ENCODE measurements around the gene WDR1. TPM values are rescaled to one million over a fixed set of nuclear protein-coding genes. Genes with fewer than 3 reads are reported as not detected.

WDR1 gene
- total RNA-seq, 1 donor from 2014 or later, result 370 TPM

DNA sequence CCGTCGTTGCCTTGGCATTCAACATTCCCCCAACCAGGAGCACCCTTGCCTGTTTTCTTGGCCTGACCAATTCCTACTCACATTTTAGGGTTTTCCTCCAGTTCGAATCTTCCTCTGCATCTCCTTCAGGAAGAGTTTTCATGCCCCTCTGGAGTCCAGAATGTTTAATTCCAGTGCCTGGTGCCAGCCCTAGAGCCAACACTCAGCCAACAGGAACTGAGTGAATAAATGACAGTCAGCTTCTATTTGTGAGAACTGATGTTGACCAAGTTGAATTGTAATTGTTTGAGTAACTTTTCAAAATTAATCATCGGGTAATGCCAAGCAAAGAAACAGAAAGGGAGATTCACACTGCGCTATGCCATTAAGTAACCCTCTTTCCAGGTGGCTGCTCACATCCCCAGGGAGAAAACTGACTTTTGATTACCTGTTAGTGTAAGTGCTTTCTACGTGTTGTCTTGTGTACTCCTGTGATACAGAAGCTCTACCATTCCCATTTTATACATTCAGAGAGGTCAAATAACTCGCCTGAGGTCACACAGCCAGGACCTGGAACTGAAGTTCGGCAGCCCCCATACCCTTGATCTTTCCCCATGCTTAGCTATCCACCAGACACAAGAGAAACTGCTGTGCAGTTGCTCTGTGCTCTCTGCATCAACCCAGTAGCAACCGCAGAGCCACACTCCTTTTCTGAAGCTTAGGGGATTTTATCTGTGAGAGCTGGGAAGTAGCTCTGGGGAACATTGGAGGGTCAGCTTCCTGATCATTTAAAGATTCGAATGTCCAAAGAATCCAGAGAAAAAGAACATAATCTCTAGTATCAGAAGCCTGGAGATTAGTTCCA is 76.3 kb downstream of the WDR1 start:
- TF ChIP-seq, protein P1, sequence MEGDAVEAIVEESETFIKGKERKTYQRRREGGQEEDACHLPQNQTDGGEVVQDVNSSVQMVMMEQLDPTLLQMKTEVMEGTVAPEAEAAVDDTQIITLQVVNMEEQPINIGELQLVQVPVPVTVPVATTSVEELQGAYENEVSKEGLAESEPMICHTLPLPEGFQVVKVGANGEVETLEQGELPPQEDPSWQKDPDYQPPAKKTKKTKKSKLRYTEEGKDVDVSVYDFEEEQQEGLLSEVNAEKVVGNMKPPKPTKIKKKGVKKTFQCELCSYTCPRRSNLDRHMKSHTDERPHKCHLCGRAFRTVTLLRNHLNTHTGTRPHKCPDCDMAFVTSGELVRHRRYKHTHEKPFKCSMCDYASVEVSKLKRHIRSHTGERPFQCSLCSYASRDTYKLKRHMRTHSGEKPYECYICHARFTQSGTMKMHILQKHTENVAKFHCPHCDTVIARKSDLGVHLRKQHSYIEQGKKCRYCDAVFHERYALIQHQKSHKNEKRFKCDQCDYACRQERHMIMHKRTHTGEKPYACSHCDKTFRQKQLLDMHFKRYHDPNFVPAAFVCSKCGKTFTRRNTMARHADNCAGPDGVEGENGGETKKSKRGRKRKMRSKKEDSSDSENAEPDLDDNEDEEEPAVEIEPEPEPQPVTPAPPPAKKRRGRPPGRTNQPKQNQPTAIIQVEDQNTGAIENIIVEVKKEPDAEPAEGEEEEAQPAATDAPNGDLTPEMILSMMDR (IDR thresholded peaks at IDR 0.05; ENCODE audit: insufficient read depth, low read length, poor library complexity, severe bottlenecking), result no peak
- Histone ChIP-seq H3K36me3 (ENCODE audit: control insufficient read depth, insufficient read depth, low read length) (no peaks in the 10 kb centered on the region), H3K4me3 (ENCODE audit: low read depth, low read length) (no peak overlapping the region), H3K27me3 (ENCODE audit: control insufficient read depth, insufficient read depth, low read length) (no peaks in the 10 kb centered on the region)
- no peak for DNase-seq (ENCODE audit: low read depth)

DNA sequence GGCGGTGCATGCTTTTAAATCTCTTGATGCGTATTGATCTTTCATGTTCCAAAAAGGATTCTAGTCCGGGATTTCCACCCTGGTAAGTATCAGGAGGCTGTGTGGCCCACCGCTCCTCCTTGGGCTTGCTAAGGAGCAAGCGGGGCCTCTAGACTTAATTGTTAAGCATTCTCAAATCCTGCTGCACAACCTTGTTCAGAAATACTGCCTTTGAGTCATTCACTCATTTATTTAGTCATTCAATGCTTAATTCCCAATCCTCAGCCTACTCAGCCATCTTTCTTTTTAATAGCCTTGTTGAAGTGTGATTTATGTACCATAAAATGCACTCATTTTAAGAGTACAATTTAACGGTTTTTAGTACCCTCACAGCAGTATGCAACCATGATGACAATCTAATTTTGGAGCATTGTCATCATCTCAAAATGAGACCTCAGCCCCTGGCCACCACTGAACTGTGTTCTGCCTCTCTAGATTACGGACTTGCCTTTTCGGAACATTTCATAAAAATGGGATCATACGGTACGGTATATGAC is 79.7 kb downstream of the WDR1 start:
- TF ChIP-seq, protein P1 (IDR thresholded peaks at IDR 0.05; ENCODE audit: insufficient read depth, low read length, poor library complexity, severe bottlenecking), result no peak
- Histone ChIP-seq H3K36me3 (ENCODE audit: control insufficient read depth, insufficient read depth, low read length) (no peaks in the 10 kb centered on the region), H3K27me3 (ENCODE audit: control insufficient read depth, insufficient read depth, low read length) (no peaks in the 10 kb centered on the region), H3K4me3 (ENCODE audit: low read depth, low read length) (no peak overlapping the region)
- no peak for DNase-seq (ENCODE audit: low read depth)

DNA sequence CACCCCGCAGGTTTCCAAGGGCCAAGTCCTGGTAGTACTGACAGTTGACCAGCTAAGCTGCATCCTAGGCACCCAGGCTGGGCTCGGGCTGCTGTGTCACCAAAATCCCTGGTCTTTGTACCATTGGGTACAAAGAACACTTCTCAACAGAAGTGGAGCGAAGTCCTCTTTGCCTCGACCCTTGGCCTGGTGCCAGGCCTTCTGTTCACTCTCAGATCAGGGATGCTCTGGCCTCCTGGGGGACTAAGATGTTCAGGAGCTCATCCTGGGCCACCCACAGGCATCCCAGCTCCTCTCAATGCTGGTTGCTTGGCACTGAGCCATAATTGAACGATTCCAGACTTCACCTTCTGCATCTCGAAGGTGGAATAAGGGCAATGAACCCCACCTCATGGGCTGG is 81.5 kb downstream of the WDR1 start:
- Histone ChIP-seq H3K36me3 (ENCODE audit: control insufficient read depth, insufficient read depth, low read length) (no peaks in the 10 kb centered on the region), H3K27me3 (ENCODE audit: control insufficient read depth, insufficient read depth, low read length) (no peaks in the 10 kb centered on the region), H3K4me3 (ENCODE audit: low read depth, low read length) (no peak overlapping the region)
- TF ChIP-seq, protein P1 (IDR thresholded peaks at IDR 0.05; ENCODE audit: insufficient read depth, low read length, poor library complexity, severe bottlenecking), result no peak
- DNase-seq (ENCODE audit: low read depth), result no peak

- H3K27me3 ChIP-seq (ENCODE audit: control insufficient read depth, insufficient read depth, low read length), result no peaks in the 10 kb centered on the region
- DNase-seq (ENCODE audit: low read depth), result no peak
- TF ChIP-seq, protein P1 (IDR thresholded peaks at IDR 0.05; ENCODE audit: insufficient read depth, low read length, poor library complexity, severe bottlenecking), result no peak
Measured at GRCh38 chr4:10034612-10035104, 81.9 kb downstream of the WDR1 start.

GRCh38 chr4:10034136-10034535 is 82.5 kb downstream of the WDR1 start:
- Histone ChIP-seq H3K36me3 (ENCODE audit: control insufficient read depth, insufficient read depth, low read length) (no peaks in the 10 kb centered on the region), H3K4me3 (ENCODE audit: low read depth, low read length) (no peak overlapping the region), H3K27me3 (ENCODE audit: control insufficient read depth, insufficient read depth, low read length) (no peaks in the 10 kb centered on the region)
- no peak for DNase-seq (ENCODE audit: low read depth)
- TF ChIP-seq, protein P1 (IDR thresholded peaks at IDR 0.05; ENCODE audit: insufficient read depth, low read length, poor library complexity, severe bottlenecking), result no peak

More at GRCh38 chr4:10034612-10035104, 81.9 kb downstream of the WDR1 start:
- Histone ChIP-seq H3K4me3 (ENCODE audit: low read depth, low read length) (no peak overlapping the region), H3K36me3 (ENCODE audit: control insufficient read depth, insufficient read depth, low read length) (no peaks in the 10 kb centered on the region)

All from kidney epithelial cell (primary cell).